Measurements from ENCODE around the gene SLC28A1.

- no peak for TF ChIP-seq CBX3 (IDR thresholded peaks at IDR 0.05; ENCODE audit: low read depth)
- TF ChIP-seq REST (IDR thresholded peaks at IDR 0.05; ENCODE audit: low read depth), result no peak
- TF ChIP-seq SRF (IDR thresholded peaks at IDR 0.05; ENCODE audit: low read depth), result no peak
- TF ChIP-seq POLR2AphosphoS5 (IDR thresholded peaks at IDR 0.05; ENCODE audit: low read depth, low read length), result no peak
- TF ChIP-seq RAD21 (IDR thresholded peaks at IDR 0.05; ENCODE audit: low read depth), result no peak
- no peak for TF ChIP-seq CTCF (IDR thresholded peaks at IDR 0.05 in 2 of 3, conservative IDR thresholded peaks at IDR 0.05 in 1 of 3; ENCODE audit: borderline replicate concordance in 1 of 3, insufficient read depth in 1 of 3, low read depth in 2 of 3, low read length in 2 of 3)
- no peak for TF ChIP-seq MAX (IDR thresholded peaks at IDR 0.05)
- TF ChIP-seq POLR2A (IDR thresholded peaks at IDR 0.05; ENCODE audit: borderline replicate concordance, extremely low read depth, insufficient read depth, insufficient read length), result no peak
These were observed 28.9 kb downstream of the SLC28A1 start for GRCh38 chr15:84913360-84913723.
